ENCODE data around the gene PSENEN. TPM values are rescaled to one million over a fixed set of nuclear protein-coding genes. Genes with fewer than 3 reads are reported as not detected.

The PSENEN gene
- total RNA-seq, 1 donor from 2014 or later, result 83.8 TPM

DNA sequence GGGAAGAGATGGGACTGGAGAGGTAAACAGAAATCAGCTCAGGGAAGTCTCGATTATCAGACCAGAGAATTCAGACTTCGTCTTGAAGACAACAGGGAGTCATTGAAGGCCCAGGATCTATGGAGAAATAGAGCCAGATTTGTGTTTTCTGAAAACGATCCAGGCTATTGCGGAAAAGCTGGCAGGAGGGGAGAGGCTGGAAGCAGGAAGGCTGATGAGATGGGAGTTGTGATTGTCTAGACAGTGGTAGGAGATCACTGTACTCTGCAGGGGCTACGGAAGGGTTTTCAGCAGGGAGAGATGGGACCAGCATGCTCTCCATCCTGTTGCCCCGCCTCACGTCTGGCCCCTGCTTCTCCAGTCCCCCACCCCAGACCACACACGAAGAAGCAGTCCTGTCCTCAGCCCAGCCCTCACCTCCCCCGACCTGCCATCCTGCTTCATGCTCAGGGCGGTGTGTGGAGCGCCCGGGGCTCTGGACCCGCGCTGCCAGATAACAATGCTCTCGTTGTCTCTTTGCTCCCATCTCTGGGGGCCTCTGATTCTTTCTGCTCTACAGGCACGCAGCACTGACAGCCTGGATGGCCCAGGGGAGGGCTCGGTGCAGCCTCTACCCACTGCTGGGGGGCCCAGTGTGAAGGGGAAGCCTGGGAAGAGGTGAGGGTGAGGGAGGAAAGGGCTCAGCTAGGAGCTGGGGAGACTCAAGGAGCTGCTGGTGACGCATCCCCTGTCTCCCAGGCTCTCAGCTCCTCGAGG lies 31.8 kb downstream of the PSENEN start:
- peak overlapping the region; percentile 72 for H3K4me3 Mint-ChIP-seq (ENCODE audit: low read depth)
- TF ChIP-seq, protein P1, sequence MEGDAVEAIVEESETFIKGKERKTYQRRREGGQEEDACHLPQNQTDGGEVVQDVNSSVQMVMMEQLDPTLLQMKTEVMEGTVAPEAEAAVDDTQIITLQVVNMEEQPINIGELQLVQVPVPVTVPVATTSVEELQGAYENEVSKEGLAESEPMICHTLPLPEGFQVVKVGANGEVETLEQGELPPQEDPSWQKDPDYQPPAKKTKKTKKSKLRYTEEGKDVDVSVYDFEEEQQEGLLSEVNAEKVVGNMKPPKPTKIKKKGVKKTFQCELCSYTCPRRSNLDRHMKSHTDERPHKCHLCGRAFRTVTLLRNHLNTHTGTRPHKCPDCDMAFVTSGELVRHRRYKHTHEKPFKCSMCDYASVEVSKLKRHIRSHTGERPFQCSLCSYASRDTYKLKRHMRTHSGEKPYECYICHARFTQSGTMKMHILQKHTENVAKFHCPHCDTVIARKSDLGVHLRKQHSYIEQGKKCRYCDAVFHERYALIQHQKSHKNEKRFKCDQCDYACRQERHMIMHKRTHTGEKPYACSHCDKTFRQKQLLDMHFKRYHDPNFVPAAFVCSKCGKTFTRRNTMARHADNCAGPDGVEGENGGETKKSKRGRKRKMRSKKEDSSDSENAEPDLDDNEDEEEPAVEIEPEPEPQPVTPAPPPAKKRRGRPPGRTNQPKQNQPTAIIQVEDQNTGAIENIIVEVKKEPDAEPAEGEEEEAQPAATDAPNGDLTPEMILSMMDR (IDR thresholded peaks at IDR 0.05; ENCODE audit: unreplicated experiment), result no peak
- H3K27ac Mint-ChIP-seq, result no peak overlapping the region
- peaks cover 6% of the 10 kb centered on the region for H3K36me3 Mint-ChIP-seq (ENCODE audit: insufficient read depth)
- no peak for DNase-seq (ENCODE audit: low spot score, unreplicated experiment)
- H3K9me3 Mint-ChIP-seq (ENCODE audit: low read depth), result no peaks in the 10 kb centered on the region
- H3K4me1 Mint-ChIP-seq (ENCODE audit: low read depth), result peaks cover 7% of the 10 kb centered on the region
- peaks cover 32% of the 10 kb centered on the region for H3K27me3 Mint-ChIP-seq

DNA sequence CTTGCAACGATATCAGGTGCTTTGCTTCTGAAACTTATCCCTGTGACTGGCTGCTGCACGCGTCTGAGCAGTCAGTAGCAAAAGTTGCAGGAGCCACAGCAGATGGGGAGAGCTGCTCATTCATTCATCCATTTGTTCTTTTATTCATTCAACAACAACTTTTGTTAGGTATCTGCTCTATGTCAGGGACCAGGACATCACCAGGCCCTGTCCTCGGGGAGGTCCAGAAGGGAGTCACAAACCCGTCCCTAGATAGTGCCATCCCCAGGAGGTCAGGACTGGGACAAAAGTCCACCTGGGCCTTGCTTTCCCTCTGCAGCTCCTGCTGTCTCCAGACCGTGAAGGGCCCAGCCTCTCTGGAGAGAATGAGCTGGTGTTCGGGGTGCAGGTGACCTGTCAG lies 32.5 kb downstream of the PSENEN start:
- TF ChIP-seq, protein P1 (IDR thresholded peaks at IDR 0.05; ENCODE audit: unreplicated experiment), result no peak
- H3K4me1 Mint-ChIP-seq (ENCODE audit: low read depth), result peaks cover 7% of the 10 kb centered on the region
- no peak for DNase-seq (ENCODE audit: low spot score, unreplicated experiment)
- peak overlapping the region; percentile 5 for H3K4me3 Mint-ChIP-seq (ENCODE audit: low read depth)
- no peak overlapping the region for H3K27ac Mint-ChIP-seq
- no peaks in the 10 kb centered on the region for H3K9me3 Mint-ChIP-seq (ENCODE audit: low read depth)
- H3K36me3 Mint-ChIP-seq (ENCODE audit: insufficient read depth), result peaks cover 11% of the 10 kb centered on the region
- H3K27me3 Mint-ChIP-seq, result peaks cover 30% of the 10 kb centered on the region

DNA sequence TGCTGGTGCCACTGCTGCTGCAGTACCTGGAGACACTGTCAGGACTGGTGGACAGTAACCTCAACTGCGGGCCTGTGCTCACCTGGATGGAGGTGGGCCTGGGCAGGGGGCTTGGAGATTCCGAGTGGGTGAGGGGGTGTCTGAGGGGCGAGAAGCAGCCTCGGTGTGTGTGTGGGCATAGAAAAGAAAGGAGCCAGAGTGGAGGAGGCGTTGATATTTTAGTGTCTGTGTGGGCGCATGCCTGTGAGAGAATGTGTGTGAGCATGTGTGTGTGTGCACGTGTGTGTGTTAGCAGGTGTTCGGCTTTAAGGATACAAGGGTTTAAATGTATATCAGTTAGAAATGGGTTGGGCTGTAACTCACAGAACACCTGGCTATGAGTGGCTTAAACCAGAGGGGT lies 33.6 kb downstream of the PSENEN start:
- H3K9me3 Mint-ChIP-seq (ENCODE audit: low read depth), result no peaks in the 10 kb centered on the region
- H3K27me3 Mint-ChIP-seq, result peaks cover 37% of the 10 kb centered on the region
- no peak for DNase-seq (ENCODE audit: low spot score, unreplicated experiment)
- H3K4me1 Mint-ChIP-seq (ENCODE audit: low read depth), result peaks cover 11% of the 10 kb centered on the region
- H3K27ac Mint-ChIP-seq, result no peak overlapping the region
- H3K4me3 Mint-ChIP-seq (ENCODE audit: low read depth), result no peak overlapping the region
- H3K36me3 Mint-ChIP-seq (ENCODE audit: insufficient read depth), result peaks cover 15% of the 10 kb centered on the region
- TF ChIP-seq, protein P1 (IDR thresholded peaks at IDR 0.05; ENCODE audit: unreplicated experiment), result no peak

DNA sequence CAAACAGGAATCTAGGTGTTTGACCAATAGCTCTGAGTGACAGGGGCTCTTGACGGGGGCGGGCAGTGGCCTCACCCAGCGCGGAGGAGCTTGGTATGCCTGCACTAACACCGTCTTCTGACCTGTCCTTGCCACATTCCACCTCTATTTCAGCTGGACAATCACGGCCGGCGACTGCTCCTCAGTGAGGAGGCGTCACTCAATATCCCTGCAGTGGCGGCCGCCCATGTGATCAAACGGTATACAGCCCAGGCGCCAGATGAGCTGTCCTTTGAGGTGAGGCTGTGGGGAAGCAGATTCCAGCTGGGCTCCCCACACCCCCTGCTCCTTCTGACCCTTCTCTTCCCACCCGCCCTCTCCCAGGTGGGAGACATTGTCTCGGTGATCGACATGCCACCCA lies 34.6 kb downstream of the PSENEN start:
- Mint-ChIP-seq H3K36me3 (ENCODE audit: insufficient read depth) (peaks cover 15% of the 10 kb centered on the region), H3K27me3 (peaks cover 30% of the 10 kb centered on the region), H3K9me3 (ENCODE audit: low read depth) (no peaks in the 10 kb centered on the region), H3K4me1 (ENCODE audit: low read depth) (peaks cover 10% of the 10 kb centered on the region), H3K27ac (no peak overlapping the region), H3K4me3 (ENCODE audit: low read depth) (no peak overlapping the region)
- TF ChIP-seq, protein P1 (IDR thresholded peaks at IDR 0.05; ENCODE audit: unreplicated experiment), result no peak
- DNase-seq (ENCODE audit: low spot score, unreplicated experiment), result no peak

DNA sequence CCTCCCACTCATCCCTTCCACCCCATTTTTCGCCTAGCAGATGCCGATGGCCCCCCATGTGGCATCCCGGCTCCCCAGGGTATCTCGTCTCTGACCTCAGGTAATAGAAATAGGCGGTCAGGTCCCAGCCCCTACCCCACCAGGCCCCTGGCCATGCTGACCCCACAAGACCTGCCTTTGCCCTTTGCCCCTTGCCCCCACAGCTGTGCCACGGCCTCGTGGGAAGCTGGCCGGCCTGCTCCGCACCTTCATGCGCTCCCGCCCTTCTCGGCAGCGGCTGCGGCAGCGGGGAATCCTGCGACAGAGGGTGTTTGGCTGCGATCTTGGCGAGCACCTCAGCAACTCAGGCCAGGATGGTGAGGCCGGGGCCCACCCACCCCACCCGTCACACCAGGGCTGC lies 35.3 kb downstream of the PSENEN start:
- Mint-ChIP-seq H3K27ac (no peak overlapping the region), H3K36me3 (ENCODE audit: insufficient read depth) (peaks cover 17% of the 10 kb centered on the region), H3K4me1 (ENCODE audit: low read depth) (peaks cover 10% of the 10 kb centered on the region), H3K27me3 (peaks cover 37% of the 10 kb centered on the region), H3K4me3 (ENCODE audit: low read depth) (no peak overlapping the region), H3K9me3 (ENCODE audit: low read depth) (no peaks in the 10 kb centered on the region)
- DNase-seq (ENCODE audit: low spot score, unreplicated experiment), result no peak
- TF ChIP-seq, protein P1 (IDR thresholded peaks at IDR 0.05; ENCODE audit: unreplicated experiment), result no peak
